Cardiac muscle cell (in vitro differentiated cells and primary cell): ENCODE data around the gene SMAD3. TPM values are rescaled to one million over a fixed set of nuclear protein-coding genes. Genes with fewer than 3 reads are reported as not detected.

Experiments used
- DNase-seq, 2 donors: peaks; one replicate each; pipeline versions ENCODE4 v3.0.0 to v3.0.0-alpha.2; 2010 to 2017; ENCODE audit warnings: low read depth in 1 of 2, low spot score in 1 of 2
- H3K27ac ChIP-seq: fragments of 200-600 bp; sonication (generic); 2 replicates; pipeline ENCODE4 v1.5.1; 2016
- H3K27me3 ChIP-seq: fragments of 200-600 bp; sonication (generic); 2 replicates; pipeline ENCODE4 v1.6.0; 2016; ENCODE audit warnings: control low read depth
- H3K36me3 ChIP-seq: fragments of 200-600 bp; sonication (generic); 2 replicates; pipeline ENCODE4 v1.5.1; 2016; ENCODE audit warnings: control low read depth
- H3K4me1 ChIP-seq: fragments of 200-600 bp; sonication (generic); 2 replicates; pipeline ENCODE4 v1.8.1; 2017; ENCODE audit warnings: low read depth, mild to moderate bottlenecking, mixed run types
- H3K4me3 ChIP-seq: fragments of 200-600 bp; sonication (generic); 2 replicates; pipeline ENCODE4 v1.5.1; 2016; ENCODE audit warnings: mild to moderate bottlenecking
- H3K9me3 ChIP-seq: fragments of 200-600 bp; sonication (generic); 2 replicates; pipeline ENCODE4 v1.5.1; 2017; ENCODE audit warnings: low read depth, mild to moderate bottlenecking, control low read depth
- CTCF ChIP-seq: IDR thresholded peaks from 2 replicates; pipeline ENCODE4 v1.5.1; 2012; ENCODE audit warnings: low read depth, mild to moderate bottlenecking, low read length
- polyA plus RNA-seq: library from polyadenylated mRNA; unstranded; fragments of >200 nt; fragmentation: Nextera tagmentation; extraction: Ambion mirVana; gene quantifications from 2 replicates; pipeline ENCODE4 v1.2.1, GENCODE V29; 2016
- total RNA-seq: library from RNA; depleted of rRNA; stranded (reverse); fragments of >200 nt; gene quantifications from 2 replicates; pipeline ENCODE4 v1.2.3, GENCODE V29; 2016

Gene SMAD3
- total and polyA plus RNA-seq, 2 experiments from 2014 or later: 16.3 to 29.2 TPM

GRCh38 chr15:67100801-67101581 is 35.6 kb downstream of the SMAD3 start:
- H3K27me3 ChIP-seq: no peaks in the 10 kb centered on the region
- no peak for TF ChIP-seq CTCF
- DNase-seq: no peak
- H3K4me3 ChIP-seq: no peak overlapping the region
- no peaks in the 10 kb centered on the region for H3K9me3 ChIP-seq
- H3K36me3 ChIP-seq: no peaks in the 10 kb centered on the region
- H3K27ac ChIP-seq: no peak overlapping the region
- H3K4me1 ChIP-seq: peaks cover 41% of the 10 kb centered on the region

GRCh38 chr15:67101911-67102598 is 36.7 kb downstream of the SMAD3 start:
- peaks cover 37% of the 10 kb centered on the region for H3K4me1 ChIP-seq
- TF ChIP-seq CTCF: no peak
- no peaks in the 10 kb centered on the region for H3K36me3 ChIP-seq
- DNase-seq: peak in 1 of 2 donors; percentile 65
- H3K27me3 ChIP-seq: no peaks in the 10 kb centered on the region
- H3K4me3 ChIP-seq: no peak overlapping the region
- H3K9me3 ChIP-seq: no peaks in the 10 kb centered on the region
- H3K27ac ChIP-seq: no peak overlapping the region

GRCh38 chr15:67102599-67102929 is 37.2 kb downstream of the SMAD3 start:
- Histone ChIP-seq H3K27me3 (no peaks in the 10 kb centered on the region), H3K27ac (no peak overlapping the region), H3K9me3 (no peaks in the 10 kb centered on the region), H3K36me3 (no peaks in the 10 kb centered on the region), H3K4me1 (peaks cover 37% of the 10 kb centered on the region), H3K4me3 (no peak overlapping the region)
- TF ChIP-seq CTCF: no peak
- no peak for DNase-seq

DNA sequence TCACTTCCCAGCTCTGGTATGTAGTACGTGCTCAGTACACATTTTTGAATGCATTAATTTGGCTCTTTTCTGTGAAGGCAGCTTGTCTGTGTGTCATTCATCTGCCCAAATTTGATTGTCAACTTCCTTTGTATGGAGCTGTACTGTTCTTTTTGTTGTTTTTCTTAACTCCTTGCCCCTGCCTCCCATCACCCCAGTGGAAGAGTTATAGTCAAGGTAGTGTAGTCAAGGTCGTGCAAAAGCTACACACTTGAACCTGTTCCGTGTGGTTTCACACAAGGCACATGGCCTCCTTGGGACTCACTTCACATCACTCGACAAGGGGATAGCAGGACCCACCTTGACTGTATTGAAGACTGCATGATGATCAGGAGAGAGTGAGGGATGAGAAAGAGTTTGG is 37.6 kb downstream of the SMAD3 start:
- DNase-seq: no peak
- Histone ChIP-seq H3K4me1 (peaks cover 37% of the 10 kb centered on the region), H3K9me3 (no peaks in the 10 kb centered on the region), H3K4me3 (no peak overlapping the region), H3K27ac (no peak overlapping the region), H3K36me3 (no peaks in the 10 kb centered on the region), H3K27me3 (no peaks in the 10 kb centered on the region)
- TF ChIP-seq CTCF: no peak

GRCh38 chr15:67103432-67103831 is 38.0 kb downstream of the SMAD3 start:
- H3K4me1 ChIP-seq: peaks cover 34% of the 10 kb centered on the region
- no peaks in the 10 kb centered on the region for H3K9me3 ChIP-seq
- no peaks in the 10 kb centered on the region for H3K36me3 ChIP-seq
- H3K27ac ChIP-seq: peak overlapping the region; percentile 1
- no peak for DNase-seq
- TF ChIP-seq CTCF: no peak
- H3K27me3 ChIP-seq: no peaks in the 10 kb centered on the region
- H3K4me3 ChIP-seq: no peak overlapping the region
